Endothelial cell of hepatic sinusoid (primary cell): ENCODE results near the gene WFDC9.
"Not testable (repeated sequence)": the region's sequence is repeated elsewhere in the genome, so short reads cannot be mapped to it uniquely, and the experiment has no call there.

Experiments
- in situ Hi-C: cut with HindIII; loops from 2 replicates; pipeline ENCODE4 v1.10.0; 2017; ENCODE audit warnings: low sequenced_read_pairs

The WFDC9 gene

GRCh38 chr20:45631184-45631583 is at the start of gene WFDC9:
WFDC9 (minus strand) TSS chr20:45631284; CDS start chr20:45610181, 21,103 bp downstream.
- in situ Hi-C loops, result no loop called here

DNA sequence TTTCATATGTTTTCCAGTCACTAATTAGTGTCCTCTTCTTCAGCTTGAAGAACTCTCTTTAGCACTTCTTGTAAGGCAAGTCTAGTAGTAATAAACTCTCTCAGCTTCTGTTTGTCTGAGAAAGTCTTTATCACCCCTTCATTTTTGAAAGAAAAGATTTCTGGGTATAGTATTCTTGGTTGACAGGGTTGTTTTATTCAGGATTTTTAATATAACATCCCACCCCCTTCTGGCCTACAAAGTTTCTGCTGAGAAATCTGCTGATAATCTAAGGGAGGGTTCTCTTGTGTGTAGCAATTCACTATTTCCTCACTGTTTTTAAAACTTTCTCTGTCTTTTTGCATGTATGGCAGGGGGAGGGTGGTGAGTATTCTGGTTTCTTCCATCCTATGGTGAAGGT is 48.6 kb upstream of the WFDC9 start:
- in situ Hi-C loops, result loop anchor here (10.0 kb wide), 1 partner anchor 85 kb away; no protein-coding TSS in a partner anchor

- in situ Hi-C loops, result no loop called here
Measured at GRCh38 chr20:45672765-45673164, 41.7 kb upstream of the WFDC9 start.

DNA sequence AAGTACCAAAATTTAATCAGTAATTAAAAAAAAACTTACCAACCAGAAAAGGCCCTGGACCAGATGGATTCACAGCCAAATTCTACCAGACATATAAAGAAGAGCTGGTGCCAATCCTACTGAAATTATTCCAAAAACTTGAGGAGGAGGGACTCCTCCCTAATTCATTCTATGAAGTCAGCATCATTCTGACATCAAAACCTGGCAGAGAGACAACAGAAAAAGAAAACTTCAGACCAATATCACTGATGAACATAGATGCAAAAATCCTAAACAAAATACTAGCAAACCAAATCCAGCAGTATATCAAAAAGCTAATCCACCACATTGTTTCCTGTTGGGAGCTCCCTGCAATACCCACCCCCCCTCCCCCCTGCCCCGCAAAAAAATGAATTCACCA is 39.1 kb upstream of the WFDC9 start, which contains the start of gene WFDC11:
WFDC11 (minus strand) TSS at position 101 of the 400 bp plus-strand sequence. CDS start 19,639 bp downstream, outside the sequence.
- in situ Hi-C loops, result no loop called here

- in situ Hi-C loops, result not testable (repeated sequence)
Measured at GRCh38 chr20:45657038-45657437, 26.0 kb upstream of the WFDC9 start.

GRCh38 chr20:45651726-45652125 is 20.6 kb upstream of the WFDC9 start:
- in situ Hi-C loops, result not testable (repeated sequence)

- in situ Hi-C loops, result no loop called here
Measured at GRCh38 chr20:45649312-45649863, 18.3 kb upstream of the WFDC9 start.

DNA sequence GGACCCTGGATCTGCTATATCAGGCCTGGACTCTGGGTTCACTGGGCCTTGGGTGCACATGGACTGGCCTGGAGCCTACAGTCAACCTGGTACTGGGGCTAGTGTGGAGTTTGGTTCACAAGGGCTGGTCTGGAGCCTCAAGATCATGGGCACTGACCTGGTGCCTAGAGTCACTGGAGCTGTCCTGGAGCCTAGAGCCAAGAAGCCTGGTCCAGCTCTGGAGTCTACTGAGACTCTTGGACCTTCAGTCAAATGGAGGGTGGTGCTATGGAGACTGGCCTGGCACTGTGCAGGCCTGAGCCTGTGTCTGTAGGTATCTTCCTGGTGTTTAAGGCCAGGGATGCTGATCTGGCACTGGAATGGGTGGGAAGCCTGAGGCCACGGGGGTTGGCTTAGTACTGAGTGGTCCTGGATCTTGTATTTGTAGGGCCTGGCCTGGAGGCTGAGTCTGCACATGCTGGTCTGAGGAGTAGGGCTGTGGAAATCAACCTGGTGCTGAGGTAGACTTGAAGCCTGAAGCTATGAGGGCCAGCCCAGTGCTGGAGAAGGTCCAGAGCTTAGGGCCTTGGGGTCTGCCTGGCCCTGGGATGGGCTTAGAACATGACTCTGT is 16.5 kb upstream of the WFDC9 start:
- in situ Hi-C loops, result no loop called here

GRCh38 chr20:45646875-45647274 is 15.8 kb upstream of the WFDC9 start:
- in situ Hi-C loops, result no loop called here

DNA sequence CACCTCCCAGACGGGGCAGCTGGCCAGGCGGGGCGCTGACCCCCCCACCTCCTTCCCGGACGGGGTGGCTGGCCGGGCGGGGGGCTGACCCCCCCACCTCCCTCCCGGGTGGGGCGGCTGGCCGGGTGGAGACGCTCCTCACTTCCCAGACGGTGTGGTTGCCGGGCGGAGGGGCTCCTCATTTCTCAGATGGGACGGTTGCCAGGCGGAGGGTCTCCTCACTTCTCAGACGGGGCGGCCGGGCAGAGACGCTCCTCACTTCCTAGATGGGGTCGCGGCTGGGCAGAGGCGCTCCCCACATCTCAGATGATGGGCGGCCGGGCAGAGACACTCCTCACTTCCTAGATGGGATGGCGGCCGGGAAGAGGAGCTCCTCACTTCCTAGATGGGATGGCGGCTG is 14.8 kb upstream of the WFDC9 start:
- in situ Hi-C loops, result not testable (repeated sequence)

- in situ Hi-C loops, result not testable (repeated sequence)
Measured at GRCh38 chr20:45641076-45641475, 10.0 kb upstream of the WFDC9 start.

GRCh38 chr20:45639687-45640086 is 8.6 kb upstream of the WFDC9 start:
- in situ Hi-C loops, result no loop called here

GRCh38 chr20:45636513-45636912 is 5.4 kb upstream of the WFDC9 start:
- in situ Hi-C loops, result no loop called here

DNA sequence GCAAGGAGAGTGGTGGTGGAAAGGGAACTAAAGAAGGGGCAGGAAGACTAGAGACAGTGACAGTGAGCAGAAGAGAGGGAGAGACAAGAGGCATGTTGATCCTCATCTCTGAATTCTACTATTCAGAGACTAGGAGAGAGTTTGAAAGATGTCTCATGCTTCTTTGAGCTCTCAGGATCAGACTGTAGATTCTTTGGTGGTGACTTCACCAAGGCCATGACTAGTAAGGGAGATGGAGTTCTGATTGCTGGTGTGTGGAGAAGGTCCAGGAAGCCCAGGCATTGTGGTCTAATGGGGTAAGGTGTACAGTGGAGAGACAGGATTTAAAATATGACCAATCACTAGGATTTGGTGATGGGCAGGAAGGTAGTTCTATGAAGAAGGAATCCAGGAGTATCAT is 713 bp downstream of the WFDC9 start:
- in situ Hi-C loops, result no loop called here

GRCh38 chr20:45629496-45630100 is 1.5 kb downstream of the WFDC9 start, which contains the start of gene WFDC10A:
WFDC10A (plus strand) TSS chr20:45629739; CDS start chr20:45629814, 75 bp downstream.
- in situ Hi-C loops, result no loop called here

- in situ Hi-C loops, result no loop called here
Measured at GRCh38 chr20:45626540-45626939, 4.5 kb downstream of the WFDC9 start.

DNA sequence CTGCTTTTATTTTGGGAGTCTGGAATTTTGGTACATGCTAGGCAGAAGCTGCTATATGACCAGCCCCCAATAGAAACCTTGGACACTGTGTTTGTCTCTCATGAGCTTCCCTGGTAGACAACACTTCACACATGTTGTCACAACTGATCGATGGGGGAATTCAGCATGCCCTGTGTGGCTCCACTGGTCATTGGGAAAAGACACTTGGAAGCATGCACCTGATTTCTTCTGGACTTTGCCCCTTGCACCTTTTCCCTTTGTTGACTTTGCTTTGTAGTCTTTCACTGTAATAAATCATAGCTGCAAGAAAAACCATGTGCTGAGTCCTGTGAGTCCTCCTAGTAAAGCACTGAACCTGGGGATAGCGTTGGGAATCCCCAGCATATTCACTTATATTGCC is 9.5 kb downstream of the WFDC9 start:
- in situ Hi-C loops, result no loop called here

DNA sequence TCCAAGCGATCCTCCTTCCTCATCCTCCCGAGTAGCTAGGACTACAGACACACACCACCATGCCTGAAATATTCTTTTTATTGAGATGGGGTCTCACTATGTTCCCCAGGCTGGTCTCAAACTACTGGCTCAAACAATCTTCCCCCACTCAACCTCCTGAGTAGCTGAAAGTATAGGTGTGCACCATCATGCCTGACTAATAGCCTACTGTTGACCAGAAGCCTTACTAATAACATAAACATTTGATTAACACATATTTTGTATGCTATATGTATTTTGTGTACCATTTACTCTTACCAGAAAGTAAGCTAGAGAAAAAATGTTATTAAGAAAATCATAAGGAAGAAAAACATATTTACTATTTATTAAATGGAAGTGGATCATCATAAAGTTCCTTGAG is 13.5 kb downstream of the WFDC9 start:
- in situ Hi-C loops, result no loop called here

DNA sequence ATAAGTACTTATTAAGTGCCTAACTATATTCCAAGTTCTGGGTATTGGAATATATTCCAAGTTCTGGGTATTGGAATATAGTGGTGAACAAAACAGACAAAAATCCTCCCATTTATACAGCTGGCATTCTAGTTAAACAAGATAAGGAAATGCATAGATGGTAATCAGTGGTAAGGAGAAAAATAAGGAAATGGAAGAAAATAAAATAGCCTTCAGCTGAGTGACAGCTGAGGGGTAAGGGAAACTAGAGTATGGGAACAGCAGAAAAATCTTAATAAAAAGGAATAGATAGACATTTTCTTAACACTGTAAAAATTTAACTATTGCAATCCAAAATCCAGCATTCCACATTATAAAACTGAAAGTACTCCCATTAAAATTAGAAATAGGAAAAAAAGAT is 18.8 kb downstream of the WFDC9 start:
- in situ Hi-C loops, result loop anchor here (5.0 kb wide), 1 partner anchor 35 kb away; the partner anchor contains the start of gene WFDC8

DNA sequence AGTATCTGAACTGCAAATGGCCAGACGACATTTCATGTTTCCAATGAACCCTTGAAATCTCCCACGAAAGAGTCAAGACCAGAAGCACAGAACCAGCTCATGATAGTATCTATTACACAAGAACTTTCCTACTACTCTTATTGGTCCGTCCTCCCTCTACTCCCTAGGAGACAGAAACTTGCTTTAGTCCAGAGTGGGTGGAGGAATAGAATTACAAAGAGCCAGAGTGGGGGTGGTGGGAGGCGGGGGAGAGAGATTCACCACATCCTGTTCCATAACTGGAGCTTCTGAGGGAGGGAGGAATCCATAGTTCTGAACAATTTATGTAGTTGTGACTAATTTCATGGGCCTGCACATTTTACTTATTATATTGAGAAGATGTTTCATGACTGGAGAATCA is 20.0 kb downstream of the WFDC9 start:
- in situ Hi-C loops, result loop anchor here (5.0 kb wide), 1 partner anchor 34 kb away; the partner anchor contains the start of gene WFDC8

DNA sequence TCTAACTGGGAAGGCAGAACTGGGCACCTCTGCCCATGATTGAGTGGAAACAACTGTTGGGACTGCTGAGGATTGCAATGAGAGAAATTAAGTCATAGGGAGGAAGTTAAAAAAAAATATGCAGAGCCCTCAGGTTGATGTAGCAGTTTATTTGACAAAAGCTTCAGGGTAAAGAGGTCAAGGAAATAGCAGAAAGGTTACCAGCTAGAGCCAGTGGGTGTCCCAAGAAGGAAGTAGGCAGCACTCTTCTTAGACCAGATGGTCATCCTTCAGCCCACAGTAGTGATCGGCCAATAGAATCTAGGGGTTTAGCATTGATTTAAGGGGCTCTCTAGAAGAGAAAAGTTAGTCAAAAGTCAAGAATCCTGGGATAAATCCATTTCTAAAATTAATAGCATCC is 23.3 kb downstream of the WFDC9 start:
- in situ Hi-C loops, result no loop called here

DNA sequence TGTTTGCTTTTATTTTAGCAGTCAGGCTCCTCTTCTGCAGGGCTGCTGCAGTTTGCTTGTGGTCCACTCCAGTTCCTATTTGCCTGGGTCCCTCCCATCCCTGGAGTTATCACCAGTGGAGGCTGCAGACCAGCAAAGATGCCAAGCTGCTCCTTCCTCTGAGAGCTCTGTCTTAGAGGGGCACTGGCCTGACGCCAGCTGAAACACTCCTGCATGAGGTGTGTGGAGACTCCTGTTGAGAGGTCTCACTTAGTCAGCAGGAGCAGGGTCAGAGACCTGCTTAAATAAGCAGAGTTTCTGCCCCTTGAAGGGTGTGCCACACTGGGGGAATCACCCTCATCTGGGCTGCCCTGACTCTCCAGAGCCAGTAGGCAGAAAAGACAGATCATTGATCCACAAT is 35.8 kb downstream of the WFDC9 start:
- in situ Hi-C loops, result loop anchor here (5.0 to 10.0 kb wide), 2 partner anchors 90 to 177 kb away; no protein-coding TSS in a partner anchor
